PC-3 (cell line): ENCODE measurements around the gene PARP4.
"Not testable (repeated sequence)": the region's sequence is repeated elsewhere in the genome, so short reads cannot be mapped to it uniquely, and the experiment has no call there.

ENCODE experiments used
- CTCF ChIP-seq: fragments of 300-600 bp; sonication (generic); conservative IDR thresholded peaks from 2 replicates; pipeline ENCODE4 v1.5.1; 2017; ENCODE audit warnings: antibody characterized with exemption, low read depth, mild to moderate bottlenecking, low read length
- EZH2 ChIP-seq: fragments of 300-600 bp; sonication (generic); IDR thresholded peaks from one replicate; pipeline ENCODE4 v1.6.1; 2017; ENCODE audit warnings: antibody characterized with exemption, mild to moderate bottlenecking, low read length; ENCODE audit not compliant: unreplicated experiment
- EZH2phosphoT487 ChIP-seq: fragments of 300-600 bp; sonication (generic); IDR thresholded peaks from 2 replicates; pipeline ENCODE4 v1.6.1; 2018; ENCODE audit warnings: mild to moderate bottlenecking, antibody characterized with exemption, low read length, borderline replicate concordance

DNA sequence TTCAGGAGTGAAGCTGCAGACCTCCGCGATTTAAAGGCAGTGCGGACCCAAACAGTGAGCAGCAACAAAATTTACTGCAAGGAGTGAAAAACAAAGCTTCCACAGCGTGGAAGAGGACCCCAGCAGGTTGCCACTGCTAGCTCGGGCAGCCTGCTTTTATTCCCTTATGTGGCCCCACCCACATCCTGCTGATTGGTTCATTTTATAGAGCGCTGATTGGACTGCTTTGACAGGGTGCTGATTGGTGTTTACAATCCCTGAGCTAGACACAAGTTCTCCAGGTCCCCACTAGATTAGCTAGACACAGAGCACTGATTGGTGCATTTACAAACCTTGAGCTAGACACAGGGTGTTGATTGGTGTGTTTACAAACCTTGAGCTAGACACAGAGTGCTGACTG, 6.3 kb downstream of the PARP4 start:
- TF ChIP-seq CTCF, EZH2, EZH2phosphoT487: not testable (repeated sequence)
